Activated CD8-positive, alpha-beta memory T cell treated with anti-CD3 and anti-CD28 coated beads, Interleukin-2, amount 50 U/mL, for 1 hour (primary cell): ENCODE results near the gene TEPSIN.

Experiments
- DNase-seq: peaks from one replicate; pipeline ENCODE4 v3.0.0-alpha.2; 2020; ENCODE audit errors: extremely low read depth

Gene TEPSIN

GRCh38 chr17:81186203-81186602 lies 52.7 kb downstream of the TEPSIN start:
- DNase-seq, result no peak

DNA sequence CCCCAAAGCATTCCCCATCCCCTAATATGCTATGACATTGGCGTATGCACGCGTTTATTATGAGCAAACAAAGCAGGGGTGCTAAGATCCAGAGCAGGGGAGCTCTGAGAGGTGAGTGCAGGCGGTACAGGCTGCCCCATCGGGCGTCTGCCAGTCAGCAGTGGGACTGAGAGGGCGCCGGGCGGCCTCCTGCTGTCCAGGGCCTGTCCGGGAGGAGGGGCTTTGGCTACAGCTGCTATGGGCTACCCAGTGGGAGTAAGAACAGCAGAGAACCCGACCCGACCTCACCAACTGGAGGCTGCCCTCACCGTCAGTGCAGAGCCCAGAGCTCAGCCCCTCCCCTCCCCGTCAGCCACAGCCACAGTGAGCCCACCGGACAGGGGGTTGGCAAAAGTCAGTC lies 54.3 kb downstream of the TEPSIN start:
- DNase-seq, result no peak

GRCh38 chr17:81183807-81184206 lies 55.0 kb downstream of the TEPSIN start:
- DNase-seq, result no peak

DNA sequence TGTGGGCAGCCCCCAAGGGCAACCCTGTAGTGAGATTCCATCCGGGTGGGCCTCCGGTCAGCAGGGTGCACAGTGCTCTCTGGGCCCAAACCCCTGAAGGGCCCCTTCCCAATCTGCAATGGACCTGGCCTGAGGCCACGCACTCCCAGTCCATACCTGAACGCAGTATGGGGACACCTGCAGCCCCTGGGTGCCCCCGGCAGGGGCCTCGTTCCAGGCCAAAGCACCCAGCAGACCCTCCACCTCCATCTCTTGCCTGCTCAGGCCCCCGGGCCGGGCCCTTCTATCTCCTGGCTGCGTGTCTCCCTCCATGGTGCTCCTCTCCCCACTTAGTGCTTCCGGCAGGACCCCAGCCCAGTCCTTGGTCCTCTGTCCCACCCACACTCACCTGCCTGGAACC lies 55.5 kb downstream of the TEPSIN start:
- DNase-seq, result no peak

DNA sequence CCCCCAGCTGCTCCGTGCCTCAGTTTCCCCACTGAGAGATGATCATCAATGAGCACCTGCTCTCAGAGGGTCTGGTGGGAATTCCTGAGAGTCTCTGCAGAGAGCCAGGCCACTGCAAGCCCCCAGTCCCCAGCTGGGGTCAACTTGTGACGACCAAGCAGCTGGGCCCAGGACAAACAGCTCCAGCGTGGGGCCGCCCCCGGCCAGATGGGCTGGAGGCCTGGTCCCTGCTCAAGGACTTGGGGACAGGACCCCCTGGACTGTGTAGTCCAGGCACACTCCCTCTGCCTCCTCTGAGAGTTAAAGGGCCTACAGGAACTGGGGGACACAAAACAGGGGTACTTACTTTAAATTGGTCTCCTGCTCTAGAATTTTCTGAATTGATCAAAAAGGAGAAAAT lies 56.3 kb downstream of the TEPSIN start:
- DNase-seq, result no peak

DNA sequence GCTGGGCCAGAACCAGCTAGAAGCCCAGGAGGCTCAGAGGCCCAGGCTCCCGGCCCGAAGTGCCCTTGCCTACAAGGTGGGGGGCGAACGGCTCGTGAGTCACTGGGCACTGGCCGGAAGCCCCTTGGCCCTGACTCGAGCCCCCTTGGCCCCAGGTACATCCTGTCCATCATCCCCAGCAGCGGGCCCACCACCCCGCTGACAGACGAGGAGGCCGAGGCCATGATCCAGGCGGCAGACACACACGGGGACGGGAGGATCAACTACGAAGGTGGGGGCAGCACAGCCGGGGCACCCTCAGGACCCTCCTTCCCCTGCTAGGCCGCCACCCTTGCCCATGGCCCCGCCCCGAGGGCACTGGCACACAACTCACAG lies 57.1 kb downstream of the TEPSIN start:
- no peak for DNase-seq

DNA sequence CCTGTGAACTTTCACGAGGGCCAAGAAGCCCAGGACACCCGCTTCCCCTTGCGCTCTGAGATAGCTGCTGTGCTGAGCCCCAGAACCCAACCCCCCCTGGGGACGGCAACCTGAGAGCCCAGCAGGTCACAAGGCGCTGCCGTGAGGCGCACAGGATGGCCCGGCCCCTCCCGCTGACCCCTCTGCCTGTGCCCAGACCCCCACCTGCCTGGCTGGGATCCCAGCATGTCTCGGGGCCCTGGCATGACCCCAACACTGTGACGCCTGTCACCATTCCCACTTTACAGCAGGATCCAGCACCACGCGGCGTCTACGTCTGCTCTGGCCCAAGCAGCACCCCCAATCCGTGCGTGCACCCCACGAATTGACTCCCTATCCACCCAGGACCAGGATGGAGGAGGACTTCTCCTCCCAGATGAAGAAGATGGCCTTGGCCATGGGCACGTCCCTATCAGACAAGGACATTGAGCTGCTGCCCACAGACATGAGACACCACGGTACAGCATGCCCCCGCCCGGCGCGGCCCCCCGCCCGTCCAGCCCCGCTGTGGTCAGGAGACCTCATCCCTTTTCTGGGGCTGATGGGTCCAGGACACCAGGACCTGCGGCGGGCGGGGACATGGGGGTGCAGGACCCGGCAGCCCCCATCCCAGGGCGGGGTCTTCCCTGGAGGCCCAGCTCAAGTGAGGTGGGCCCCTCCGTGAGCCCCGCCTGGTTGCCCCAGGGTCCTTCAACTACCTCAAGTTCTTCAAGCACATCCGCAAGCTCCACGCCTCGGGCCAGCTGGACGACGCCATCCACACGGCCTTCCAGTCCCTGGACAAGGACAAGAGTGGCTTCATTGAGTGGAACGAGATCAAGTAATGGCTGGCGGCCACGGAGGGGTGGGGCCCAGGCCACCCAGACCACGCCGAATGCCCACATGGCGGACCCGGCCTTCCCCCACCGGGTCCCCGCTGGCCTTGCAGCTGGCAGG lies 57.7 kb downstream of the TEPSIN start:
- DNase-seq, result no peak

DNA sequence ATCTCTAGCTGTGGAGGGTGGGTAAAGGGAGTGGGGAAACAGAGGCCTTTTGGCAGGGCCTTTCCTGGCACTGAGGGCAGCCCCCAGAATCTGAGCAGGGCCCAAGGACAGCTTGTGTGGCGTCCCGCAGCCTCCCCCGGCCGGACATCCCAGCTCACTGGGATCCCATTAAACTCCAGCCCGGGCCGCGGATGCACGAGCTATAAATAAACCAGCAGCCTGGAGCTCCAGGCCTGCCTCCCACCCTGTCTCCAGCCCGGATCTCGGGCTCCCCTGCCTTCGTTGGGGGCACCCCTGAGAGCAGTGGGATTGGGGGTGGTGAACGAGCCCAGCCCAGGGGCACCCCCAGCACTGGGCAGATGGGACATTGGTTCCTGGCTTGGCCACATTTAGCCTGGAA lies 59.0 kb downstream of the TEPSIN start:
- DNase-seq, result no peak

DNA sequence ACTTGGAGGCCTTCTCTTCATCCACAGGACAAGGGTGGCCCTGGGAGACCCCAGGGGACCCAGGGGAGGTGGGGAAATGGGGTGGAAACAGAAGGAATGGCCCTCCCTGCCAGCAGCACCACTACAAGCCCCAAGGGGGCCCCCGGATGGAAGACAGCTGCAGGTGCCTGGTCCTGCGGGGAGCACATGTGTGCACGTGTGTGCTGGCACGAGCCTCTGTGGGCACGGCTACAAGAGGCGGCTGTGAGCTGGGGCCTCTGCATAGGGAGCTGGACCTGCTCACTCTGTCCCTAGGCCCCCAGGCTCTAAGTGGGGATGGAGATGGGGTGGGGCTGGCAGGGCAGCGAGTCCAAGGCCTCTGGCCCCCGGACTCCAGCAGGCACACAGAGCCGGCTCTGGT lies 59.6 kb downstream of the TEPSIN start:
- DNase-seq, result no peak
